Stimulated activated CD4-positive, alpha-beta T cell treated with anti-CD3 and anti-CD28 coated beads, Interleukin-1b, Interleukin-23, amount 100 ng/mL, for 4 hours (primary cell): ENCODE measurements around the gene TTC6.

ENCODE experiments used
- DNase-seq, 2 donors: peaks; one replicate each; pipeline ENCODE4 v3.0.0-alpha.2; 2020; ENCODE audit warnings: low read depth in 2 of 2

The TTC6 gene

DNA sequence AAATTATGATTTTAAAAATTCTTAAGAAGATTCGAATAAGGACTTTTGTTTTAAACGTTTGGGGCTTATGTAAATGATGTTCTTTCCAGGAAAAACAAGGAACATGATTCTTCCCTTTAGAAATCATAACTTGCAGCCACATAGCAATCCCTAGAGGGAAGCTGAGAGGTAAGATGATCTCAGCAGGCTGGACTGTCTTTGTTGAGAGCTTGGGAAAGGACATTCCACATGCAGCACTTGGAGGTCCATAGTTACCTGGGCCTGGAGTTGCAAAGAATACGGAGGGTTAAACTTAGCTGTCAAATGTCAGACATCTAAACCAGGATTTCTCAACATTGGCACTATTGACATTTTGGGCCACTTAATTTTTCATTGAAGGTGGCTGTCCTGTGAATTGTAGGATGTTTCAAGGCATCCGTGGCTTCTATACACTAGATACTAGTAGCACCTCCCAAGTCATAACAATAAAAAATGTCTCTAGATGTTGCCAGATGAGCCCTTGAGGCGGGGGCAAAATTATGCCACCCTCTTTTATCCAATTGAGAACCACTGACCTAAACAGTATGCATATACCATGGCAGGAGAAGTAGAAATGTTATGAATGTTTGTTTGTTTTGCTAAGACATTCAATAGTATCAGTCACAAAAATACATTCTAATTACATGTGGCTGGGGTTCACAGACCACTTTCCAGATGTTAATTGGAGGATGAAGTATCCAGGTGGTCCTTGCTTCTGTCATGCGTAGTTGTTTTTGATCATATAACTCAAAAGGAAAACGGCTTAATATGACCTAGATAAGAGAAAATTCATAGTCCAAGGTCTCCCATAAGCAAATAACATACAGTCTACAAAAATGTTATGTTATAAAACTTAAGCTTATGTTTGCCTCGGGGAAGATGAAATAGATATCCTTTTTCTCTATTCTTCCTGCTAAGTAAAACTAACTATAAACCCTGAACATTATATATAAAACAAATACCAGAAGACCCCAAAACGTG, 30.5 kb downstream of the TTC6 start:
- no peak for DNase-seq

GRCh38 chr14:37637341-37637740, 41.9 kb downstream of the TTC6 start:
- no peak for DNase-seq

DNA sequence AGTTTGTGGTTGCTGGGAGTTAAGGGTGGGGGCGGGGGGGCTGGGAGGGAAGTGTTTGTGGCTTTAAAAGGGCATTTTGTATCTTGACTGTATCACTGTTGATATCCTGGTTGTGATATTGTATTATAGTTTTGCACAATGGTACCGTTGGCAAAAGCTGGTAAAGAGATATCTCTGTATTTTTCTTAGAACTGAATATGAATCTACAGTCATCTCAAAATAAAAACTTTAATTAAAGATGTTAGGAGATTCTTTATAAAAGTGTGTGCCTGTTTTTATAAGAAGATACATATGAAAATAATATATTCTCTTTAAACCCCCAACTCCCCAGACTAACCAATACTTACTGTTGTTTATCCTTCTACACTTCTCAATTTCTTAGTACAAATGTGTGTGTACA, 43.2 kb downstream of the TTC6 start:
- no peak for DNase-seq

GRCh38 chr14:37641117-37641516, 45.7 kb downstream of the TTC6 start:
- no peak for DNase-seq

DNA sequence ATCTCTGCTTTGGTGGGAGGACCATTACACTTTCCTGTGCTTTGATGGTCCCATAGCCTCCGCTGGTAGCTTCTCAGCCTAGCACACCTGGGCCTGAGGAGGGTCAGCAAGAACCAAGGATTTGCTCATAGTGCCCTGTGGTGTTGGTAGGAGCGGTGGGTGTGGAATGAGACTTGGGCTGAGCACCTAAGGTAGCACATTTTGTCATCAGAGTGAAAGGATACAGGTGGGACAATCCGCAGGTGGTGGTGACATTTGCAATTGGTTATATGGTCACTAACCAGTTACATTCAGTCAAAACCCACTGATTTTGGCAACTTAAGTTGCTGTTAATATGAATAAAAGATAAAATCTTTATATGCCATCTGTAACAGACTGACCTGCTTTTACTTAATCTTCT, 46.7 kb downstream of the TTC6 start:
- no peak for DNase-seq

- no peak for DNase-seq
Measured at GRCh38 chr14:37643701-37644100, 48.3 kb downstream of the TTC6 start.
